Activated CD8-positive, alpha-beta memory T cell treated with anti-CD3 and anti-CD28 coated beads, Interleukin-2, amount 50 U/mL, for 24 hours (primary cell): Measurements from ENCODE around the gene SVOPL.

ENCODE experiments used
- DNase-seq: peaks from one replicate; pipeline ENCODE4 v3.0.0-alpha.2; 2020; ENCODE audit errors: extremely low read depth

Gene SVOPL

GRCh38 chr7:138607216-138608126, 93.7 kb downstream of the SVOPL start:
- DNase-seq, result no peak

GRCh38 chr7:138606236-138606635, 94.9 kb downstream of the SVOPL start:
- DNase-seq, result no peak

- DNase-seq, result no peak
These were observed 97.4 kb downstream of the SVOPL start for GRCh38 chr7:138603549-138604318.

GRCh38 chr7:138602451-138602850, 98.7 kb downstream of the SVOPL start:
- no peak for DNase-seq

GRCh38 chr7:138595454-138595853, 105.7 kb downstream of the SVOPL start:
- no peak for DNase-seq

- DNase-seq, result no peak
These were observed 111.0 kb downstream of the SVOPL start for GRCh38 chr7:138590154-138590553.

GRCh38 chr7:138588986-138589385, 112.2 kb downstream of the SVOPL start:
- no peak for DNase-seq

GRCh38 chr7:138587485-138587884, 113.7 kb downstream of the SVOPL start:
- DNase-seq, result no peak

- no peak for DNase-seq
These were observed 115.7 kb downstream of the SVOPL start for GRCh38 chr7:138585283-138585993.

GRCh38 chr7:138584696-138585095, 116.5 kb downstream of the SVOPL start:
- DNase-seq, result no peak

GRCh38 chr7:138584283-138584682, 116.9 kb downstream of the SVOPL start:
- no peak for DNase-seq

GRCh38 chr7:138581065-138581464, 120.1 kb downstream of the SVOPL start:
- no peak for DNase-seq

- no peak for DNase-seq
These were observed 121.5 kb downstream of the SVOPL start for GRCh38 chr7:138579671-138580070.

- no peak for DNase-seq
These were observed 122.0 kb downstream of the SVOPL start for GRCh38 chr7:138579136-138579535.

GRCh38 chr7:138575897-138576428, 125.2 kb downstream of the SVOPL start:
- no peak for DNase-seq

- DNase-seq, result no peak
These were observed 127.4 kb downstream of the SVOPL start for GRCh38 chr7:138573741-138574140.

GRCh38 chr7:138570715-138571114, 130.4 kb downstream of the SVOPL start:
- DNase-seq, result no peak

GRCh38 chr7:138569418-138569817, 131.7 kb downstream of the SVOPL start:
- no peak for DNase-seq

- DNase-seq, result no peak
These were observed 132.5 kb downstream of the SVOPL start for GRCh38 chr7:138568655-138569054.

- no peak for DNase-seq
These were observed 135.6 kb downstream of the SVOPL start for GRCh38 chr7:138565451-138566114.

GRCh38 chr7:138565071-138565450, 136.1 kb downstream of the SVOPL start:
- DNase-seq, result no peak
